Endothelial cell (in vitro differentiated cells): Measurements from ENCODE around the gene DNAH17. TPM values are rescaled to one million over a fixed set of nuclear protein-coding genes. Genes with fewer than 3 reads are reported as not detected.

Experiments used
- DNase-seq: peaks from one replicate; pipeline ENCODE4 v3.0.0; 2021; ENCODE audit warnings: low spot score
- H3K27ac Mint-ChIP-seq: one replicate; pipeline ENCODE4 v1.8.0; 2021; ENCODE audit warnings: mixed read lengths, inconsistent platforms; ENCODE audit not compliant: unreplicated experiment
- H3K27me3 Mint-ChIP-seq: one replicate; pipeline ENCODE4 v1.8.0; 2021; ENCODE audit warnings: mild to moderate bottlenecking, moderate library complexity, mixed read lengths, inconsistent platforms; ENCODE audit not compliant: unreplicated experiment
- H3K36me3 Mint-ChIP-seq: one replicate; pipeline ENCODE4 v1.8.0; 2021; ENCODE audit warnings: mild to moderate bottlenecking, low read depth, mixed read lengths, inconsistent platforms; ENCODE audit not compliant: unreplicated experiment
- H3K4me1 Mint-ChIP-seq: one replicate; pipeline ENCODE4 v1.8.0; 2021; ENCODE audit warnings: mild to moderate bottlenecking, mixed read lengths, inconsistent platforms; ENCODE audit not compliant: unreplicated experiment
- H3K4me3 Mint-ChIP-seq: one replicate; pipeline ENCODE4 v1.8.0; 2021; ENCODE audit warnings: mild to moderate bottlenecking, mixed read lengths, inconsistent platforms; ENCODE audit not compliant: unreplicated experiment
- H3K9me3 Mint-ChIP-seq: one replicate; pipeline ENCODE4 v1.8.0; 2021; ENCODE audit warnings: mixed read lengths, inconsistent platforms; ENCODE audit not compliant: unreplicated experiment
- total RNA-seq: library from RNA; stranded (reverse); fragmentation: NEBNext Ultra II Directional; extraction: Animal tissue kit (Norgen Biotek cat#: 25700); gene quantifications from one replicate; pipeline ENCODE4 v1.2.1, GENCODE V29; 2021; ENCODE audit not compliant: unreplicated experiment
- TF ChIP-seq, protein P1 (sequence below): fragments of 200-600 bp; sonication (generic); IDR thresholded peaks from one replicate; pipeline ENCODE4 v1.5.0; 2021; ENCODE audit warnings: antibody characterized with exemption; ENCODE audit not compliant: unreplicated experiment

DNAH17 gene
- total RNA-seq, 1 donor from 2014 or later: 1.0 TPM

DNA sequence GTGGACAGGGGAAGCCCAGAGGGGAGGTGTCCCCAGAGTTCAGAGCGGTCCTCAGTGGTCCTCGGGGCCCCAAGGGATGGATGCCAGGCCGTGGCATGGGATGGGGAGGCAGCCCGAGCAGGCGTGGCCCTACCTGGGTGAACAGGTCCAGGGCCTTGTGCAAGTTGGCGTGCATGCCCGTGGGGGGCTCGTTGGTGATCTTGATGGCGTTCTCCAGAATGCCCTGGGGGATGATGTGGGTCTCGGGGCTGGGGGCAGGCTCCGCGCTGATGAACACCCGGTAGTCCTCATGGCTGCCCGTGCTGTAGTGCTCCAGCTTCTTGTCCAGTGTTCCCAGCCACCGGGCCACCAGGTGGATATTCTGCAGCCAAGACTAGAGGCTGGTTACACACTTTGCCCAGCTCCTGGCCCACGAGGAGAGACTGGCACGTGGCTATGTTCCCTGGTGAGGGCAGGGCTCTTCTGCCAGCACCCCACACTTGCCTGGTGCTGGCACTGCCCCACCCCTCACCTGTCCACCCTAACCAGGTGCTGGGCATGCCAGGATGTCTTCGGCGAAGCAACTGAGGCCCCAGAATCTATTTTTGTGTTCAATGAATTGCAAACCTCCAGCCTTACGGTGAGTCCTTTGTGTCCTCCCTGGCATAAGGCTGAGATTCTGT, 139.6 kb downstream of the DNAH17 start:
- H3K27ac Mint-ChIP-seq: no peak overlapping the region
- H3K9me3 Mint-ChIP-seq: no peaks in the 10 kb centered on the region
- DNase-seq: no peak
- H3K4me1 Mint-ChIP-seq: peaks cover 10% of the 10 kb centered on the region
- H3K27me3 Mint-ChIP-seq: peaks cover 13% of the 10 kb centered on the region
- H3K36me3 Mint-ChIP-seq: peaks cover 6% of the 10 kb centered on the region
- TF ChIP-seq, protein P1, sequence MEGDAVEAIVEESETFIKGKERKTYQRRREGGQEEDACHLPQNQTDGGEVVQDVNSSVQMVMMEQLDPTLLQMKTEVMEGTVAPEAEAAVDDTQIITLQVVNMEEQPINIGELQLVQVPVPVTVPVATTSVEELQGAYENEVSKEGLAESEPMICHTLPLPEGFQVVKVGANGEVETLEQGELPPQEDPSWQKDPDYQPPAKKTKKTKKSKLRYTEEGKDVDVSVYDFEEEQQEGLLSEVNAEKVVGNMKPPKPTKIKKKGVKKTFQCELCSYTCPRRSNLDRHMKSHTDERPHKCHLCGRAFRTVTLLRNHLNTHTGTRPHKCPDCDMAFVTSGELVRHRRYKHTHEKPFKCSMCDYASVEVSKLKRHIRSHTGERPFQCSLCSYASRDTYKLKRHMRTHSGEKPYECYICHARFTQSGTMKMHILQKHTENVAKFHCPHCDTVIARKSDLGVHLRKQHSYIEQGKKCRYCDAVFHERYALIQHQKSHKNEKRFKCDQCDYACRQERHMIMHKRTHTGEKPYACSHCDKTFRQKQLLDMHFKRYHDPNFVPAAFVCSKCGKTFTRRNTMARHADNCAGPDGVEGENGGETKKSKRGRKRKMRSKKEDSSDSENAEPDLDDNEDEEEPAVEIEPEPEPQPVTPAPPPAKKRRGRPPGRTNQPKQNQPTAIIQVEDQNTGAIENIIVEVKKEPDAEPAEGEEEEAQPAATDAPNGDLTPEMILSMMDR: no peak
- no peak overlapping the region for H3K4me3 Mint-ChIP-seq

GRCh38 chr17:78435330-78436005, 141.7 kb downstream of the DNAH17 start:
- TF ChIP-seq, protein P1: no peak
- Mint-ChIP-seq H3K27ac (no peak overlapping the region), H3K9me3 (no peaks in the 10 kb centered on the region), H3K27me3 (peaks cover 15% of the 10 kb centered on the region), H3K4me3 (peak overlapping the region; percentile 47), H3K36me3 (peaks cover 6% of the 10 kb centered on the region), H3K4me1 (peaks cover 10% of the 10 kb centered on the region)
- no peak for DNase-seq

- Mint-ChIP-seq H3K4me3 (peak overlapping the region; percentile 13), H3K27ac (peak overlapping the region; percentile 28), H3K36me3 (peaks cover 13% of the 10 kb centered on the region), H3K4me1 (peaks cover 10% of the 10 kb centered on the region), H3K9me3 (no peaks in the 10 kb centered on the region), H3K27me3 (peaks cover 15% of the 10 kb centered on the region)
- TF ChIP-seq, protein P1: no peak
- no peak for DNase-seq
These were observed 142.5 kb downstream of the DNAH17 start for GRCh38 chr17:78434455-78435329.

- TF ChIP-seq, protein P1: no peak
- no peak for DNase-seq
- Mint-ChIP-seq H3K4me3 (no peak overlapping the region), H3K9me3 (no peaks in the 10 kb centered on the region), H3K4me1 (peaks cover 8% of the 10 kb centered on the region), H3K27ac (no peak overlapping the region), H3K36me3 (peaks cover 15% of the 10 kb centered on the region), H3K27me3 (peaks cover 19% of the 10 kb centered on the region)
These were observed 143.3 kb downstream of the DNAH17 start for GRCh38 chr17:78433780-78434335.
